ENCODE measurements around the gene EXOC1L. TPM values are rescaled to one million over a fixed set of nuclear protein-coding genes. Genes with fewer than 3 reads are reported as not detected.

Gene EXOC1L
- total RNA-seq, 1 donor from 2014 or later, result not detected

DNA sequence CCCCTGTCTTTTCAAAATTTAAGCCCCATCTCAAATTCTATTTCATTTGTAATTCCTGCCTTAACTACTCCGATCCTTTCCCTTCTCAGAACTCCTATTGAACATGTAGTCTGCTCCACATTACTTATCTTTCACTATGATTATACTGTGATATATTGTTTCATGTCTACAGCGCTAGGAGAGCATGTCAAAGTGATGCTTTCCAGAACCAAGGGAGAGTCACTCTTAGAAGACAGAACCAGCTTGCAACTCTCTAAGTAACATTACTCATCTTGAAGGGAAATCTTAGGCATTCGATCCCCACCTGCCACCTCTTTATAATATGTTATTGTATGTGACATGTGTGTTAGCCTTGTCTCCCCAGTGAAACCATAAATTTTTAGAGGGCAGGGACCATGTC is 10.5 kb downstream of the EXOC1L start:
- Mint-ChIP-seq H3K4me1 (ENCODE audit: low read depth) (no peaks in the 10 kb centered on the region), H3K27ac (no peak overlapping the region), H3K36me3 (ENCODE audit: insufficient read depth) (no peaks in the 10 kb centered on the region), H3K27me3 (peaks cover 31% of the 10 kb centered on the region), H3K9me3 (ENCODE audit: low read depth) (no peaks in the 10 kb centered on the region), H3K4me3 (ENCODE audit: low read depth) (no peak overlapping the region)
- TF ChIP-seq, protein P1, sequence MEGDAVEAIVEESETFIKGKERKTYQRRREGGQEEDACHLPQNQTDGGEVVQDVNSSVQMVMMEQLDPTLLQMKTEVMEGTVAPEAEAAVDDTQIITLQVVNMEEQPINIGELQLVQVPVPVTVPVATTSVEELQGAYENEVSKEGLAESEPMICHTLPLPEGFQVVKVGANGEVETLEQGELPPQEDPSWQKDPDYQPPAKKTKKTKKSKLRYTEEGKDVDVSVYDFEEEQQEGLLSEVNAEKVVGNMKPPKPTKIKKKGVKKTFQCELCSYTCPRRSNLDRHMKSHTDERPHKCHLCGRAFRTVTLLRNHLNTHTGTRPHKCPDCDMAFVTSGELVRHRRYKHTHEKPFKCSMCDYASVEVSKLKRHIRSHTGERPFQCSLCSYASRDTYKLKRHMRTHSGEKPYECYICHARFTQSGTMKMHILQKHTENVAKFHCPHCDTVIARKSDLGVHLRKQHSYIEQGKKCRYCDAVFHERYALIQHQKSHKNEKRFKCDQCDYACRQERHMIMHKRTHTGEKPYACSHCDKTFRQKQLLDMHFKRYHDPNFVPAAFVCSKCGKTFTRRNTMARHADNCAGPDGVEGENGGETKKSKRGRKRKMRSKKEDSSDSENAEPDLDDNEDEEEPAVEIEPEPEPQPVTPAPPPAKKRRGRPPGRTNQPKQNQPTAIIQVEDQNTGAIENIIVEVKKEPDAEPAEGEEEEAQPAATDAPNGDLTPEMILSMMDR (IDR thresholded peaks at IDR 0.05; ENCODE audit: unreplicated experiment), result no peak
- no peak for DNase-seq (ENCODE audit: low spot score, unreplicated experiment)

DNA sequence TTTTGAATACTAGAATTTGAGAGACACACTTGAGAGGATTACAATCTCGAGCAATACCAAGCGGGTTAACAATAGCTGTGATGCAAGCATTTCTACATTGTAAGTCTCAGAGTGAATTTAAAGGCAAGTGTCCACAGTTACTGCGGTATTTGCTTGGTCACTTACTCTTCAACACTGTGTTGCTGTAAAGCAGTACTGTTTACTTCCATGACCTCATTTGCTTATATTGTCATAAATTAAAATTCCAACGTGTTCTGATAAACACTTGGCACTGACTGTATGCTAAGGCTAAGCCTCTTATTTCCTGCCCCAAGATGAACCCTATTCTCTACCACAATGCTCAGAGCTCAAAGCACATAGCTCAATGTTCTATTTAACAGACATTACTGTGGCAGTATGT is 11.1 kb downstream of the EXOC1L start:
- Mint-ChIP-seq H3K4me1 (ENCODE audit: low read depth) (no peaks in the 10 kb centered on the region), H3K27me3 (peaks cover 31% of the 10 kb centered on the region), H3K9me3 (ENCODE audit: low read depth) (no peaks in the 10 kb centered on the region), H3K27ac (no peak overlapping the region), H3K4me3 (ENCODE audit: low read depth) (no peak overlapping the region), H3K36me3 (ENCODE audit: insufficient read depth) (no peaks in the 10 kb centered on the region)
- TF ChIP-seq, protein P1 (IDR thresholded peaks at IDR 0.05; ENCODE audit: unreplicated experiment), result no peak
- no peak for DNase-seq (ENCODE audit: low spot score, unreplicated experiment)

DNA sequence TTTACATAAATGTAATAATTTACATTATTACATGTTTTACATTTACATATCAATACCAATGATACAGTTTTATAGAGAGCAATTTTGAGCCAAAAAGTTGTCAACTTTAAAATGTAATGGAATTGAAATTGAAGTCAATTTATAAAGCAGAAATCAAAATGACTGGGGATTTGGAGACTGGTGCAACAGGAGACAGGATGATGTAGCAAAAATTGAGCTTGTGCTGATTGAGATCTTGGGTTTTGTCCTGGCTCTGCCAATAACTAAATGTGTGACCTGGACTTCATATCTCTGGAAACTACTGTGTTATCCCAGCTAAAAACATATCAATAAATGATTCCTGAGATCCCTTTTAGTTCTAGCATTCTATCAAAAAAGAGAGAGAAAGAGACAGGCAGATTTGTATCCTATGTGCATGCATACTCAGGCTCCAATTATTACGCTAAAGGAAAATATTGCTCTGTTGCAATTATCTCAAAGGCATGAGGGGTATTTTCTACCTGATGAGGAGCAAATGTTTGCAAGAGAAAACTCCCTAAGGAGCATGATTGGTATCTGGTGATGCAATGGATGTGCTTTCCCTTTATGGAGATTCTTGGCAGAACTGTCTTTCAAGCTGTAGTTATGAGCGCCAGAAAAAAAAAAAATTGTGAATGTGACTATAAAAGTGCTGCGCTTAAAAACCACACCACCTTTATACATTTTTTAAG is 14.7 kb downstream of the EXOC1L start:
- Mint-ChIP-seq H3K4me3 (ENCODE audit: low read depth) (no peak overlapping the region), H3K9me3 (ENCODE audit: low read depth) (peaks cover 5% of the 10 kb centered on the region), H3K27me3 (peaks cover 12% of the 10 kb centered on the region), H3K27ac (no peak overlapping the region), H3K36me3 (ENCODE audit: insufficient read depth) (no peaks in the 10 kb centered on the region), H3K4me1 (ENCODE audit: low read depth) (no peaks in the 10 kb centered on the region)
- DNase-seq (ENCODE audit: low spot score, unreplicated experiment), result no peak
- TF ChIP-seq, protein P1 (IDR thresholded peaks at IDR 0.05; ENCODE audit: unreplicated experiment), result no peak

DNA sequence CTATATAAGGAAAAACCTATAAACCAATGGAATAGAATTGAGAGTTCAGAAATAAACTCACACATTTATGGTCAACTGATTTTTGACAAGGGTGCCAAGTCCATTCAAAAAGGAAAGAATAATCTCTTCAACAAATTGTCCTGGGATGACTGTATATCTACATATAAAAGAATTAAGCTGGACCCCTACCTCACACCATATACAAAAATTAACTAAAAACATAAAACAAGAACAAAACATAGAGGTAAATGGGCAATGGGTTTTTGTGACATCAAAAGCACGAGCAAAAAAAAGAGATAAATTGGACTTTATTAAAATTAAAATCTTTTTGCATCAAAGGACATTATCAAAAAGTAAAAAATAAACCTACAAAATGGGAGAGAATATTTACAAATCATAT is 18.3 kb downstream of the EXOC1L start:
- Mint-ChIP-seq H3K9me3 (ENCODE audit: low read depth) (peaks cover 10% of the 10 kb centered on the region), H3K4me3 (ENCODE audit: low read depth) (no peak overlapping the region), H3K36me3 (ENCODE audit: insufficient read depth) (no peaks in the 10 kb centered on the region), H3K27me3 (peaks cover 2% of the 10 kb centered on the region), H3K4me1 (ENCODE audit: low read depth) (no peaks in the 10 kb centered on the region), H3K27ac (no peak overlapping the region)
- TF ChIP-seq, protein P1 (IDR thresholded peaks at IDR 0.05; ENCODE audit: unreplicated experiment), result no peak
- DNase-seq (ENCODE audit: low spot score, unreplicated experiment), result no peak

DNA sequence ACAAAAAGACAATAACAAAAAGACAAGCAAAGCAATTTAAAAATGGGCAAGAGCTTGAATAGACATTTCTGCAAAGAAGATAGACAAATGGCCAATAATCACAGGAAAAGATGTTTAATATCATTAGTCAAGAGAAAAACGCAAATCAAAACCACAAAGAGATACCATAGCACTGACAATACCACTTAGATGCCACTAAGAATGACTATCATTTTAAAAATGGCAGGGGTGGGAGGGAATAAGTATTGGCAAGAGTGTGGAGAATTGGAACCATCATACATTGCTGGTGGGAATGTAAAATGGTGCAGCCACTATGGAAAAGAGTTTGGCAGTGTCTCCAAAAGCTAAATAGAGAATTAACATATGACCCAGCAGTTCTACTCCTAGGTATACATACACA is 18.8 kb downstream of the EXOC1L start:
- peaks cover 2% of the 10 kb centered on the region for H3K27me3 Mint-ChIP-seq
- no peak for DNase-seq (ENCODE audit: low spot score, unreplicated experiment)
- no peak overlapping the region for H3K27ac Mint-ChIP-seq
- TF ChIP-seq, protein P1 (IDR thresholded peaks at IDR 0.05; ENCODE audit: unreplicated experiment), result no peak
- H3K36me3 Mint-ChIP-seq (ENCODE audit: insufficient read depth), result no peaks in the 10 kb centered on the region
- H3K4me1 Mint-ChIP-seq (ENCODE audit: low read depth), result no peaks in the 10 kb centered on the region
- peaks cover 10% of the 10 kb centered on the region for H3K9me3 Mint-ChIP-seq (ENCODE audit: low read depth)
- no peak overlapping the region for H3K4me3 Mint-ChIP-seq (ENCODE audit: low read depth)

All from progenitor cell of endocrine pancreas (in vitro differentiated cells).